ENCODE results near the gene SH2D5. TPM values are rescaled to one million over a fixed set of nuclear protein-coding genes. Genes with fewer than 3 reads are reported as not detected.

Gene SH2D5
- total RNA-seq, 2 experiments from 2014 or later: 0.68 TPM; not detected in 1

DNA sequence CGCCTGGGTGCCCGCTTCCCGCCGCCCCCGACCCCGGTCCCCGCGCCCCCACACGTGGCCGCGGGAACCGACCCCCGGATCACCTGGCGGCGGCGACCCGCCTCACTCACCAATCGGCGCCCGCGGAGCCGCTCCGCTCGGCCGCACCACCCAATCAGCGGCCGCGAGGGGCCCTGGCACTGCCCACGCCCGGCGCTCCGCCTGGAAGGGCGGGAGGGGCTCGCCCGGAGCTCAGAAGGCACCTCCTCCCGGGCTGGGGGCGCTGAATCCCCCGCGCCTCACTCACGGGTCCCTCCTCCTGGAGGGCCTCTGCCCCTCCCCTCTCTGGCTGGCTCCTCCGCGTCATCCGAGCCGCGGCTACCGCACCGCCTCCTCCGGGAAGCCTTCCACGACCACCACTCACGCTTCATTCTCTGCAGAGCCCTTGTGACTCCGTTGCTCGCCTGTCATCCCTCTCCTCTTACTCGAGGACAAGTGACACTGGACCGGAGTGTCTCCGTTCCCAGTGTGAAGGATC is 374 bp downstream of the SH2D5 start:
- DNase-seq (ENCODE audit: low spot score): peak; percentile 67
- intact Hi-C loops (cut with micrococcal nuclease; ENCODE audit: unreplicated experiment): loop anchor here (2.0 kb wide), 1 partner anchor 35 kb away; no protein-coding TSS in a partner anchor

DNA sequence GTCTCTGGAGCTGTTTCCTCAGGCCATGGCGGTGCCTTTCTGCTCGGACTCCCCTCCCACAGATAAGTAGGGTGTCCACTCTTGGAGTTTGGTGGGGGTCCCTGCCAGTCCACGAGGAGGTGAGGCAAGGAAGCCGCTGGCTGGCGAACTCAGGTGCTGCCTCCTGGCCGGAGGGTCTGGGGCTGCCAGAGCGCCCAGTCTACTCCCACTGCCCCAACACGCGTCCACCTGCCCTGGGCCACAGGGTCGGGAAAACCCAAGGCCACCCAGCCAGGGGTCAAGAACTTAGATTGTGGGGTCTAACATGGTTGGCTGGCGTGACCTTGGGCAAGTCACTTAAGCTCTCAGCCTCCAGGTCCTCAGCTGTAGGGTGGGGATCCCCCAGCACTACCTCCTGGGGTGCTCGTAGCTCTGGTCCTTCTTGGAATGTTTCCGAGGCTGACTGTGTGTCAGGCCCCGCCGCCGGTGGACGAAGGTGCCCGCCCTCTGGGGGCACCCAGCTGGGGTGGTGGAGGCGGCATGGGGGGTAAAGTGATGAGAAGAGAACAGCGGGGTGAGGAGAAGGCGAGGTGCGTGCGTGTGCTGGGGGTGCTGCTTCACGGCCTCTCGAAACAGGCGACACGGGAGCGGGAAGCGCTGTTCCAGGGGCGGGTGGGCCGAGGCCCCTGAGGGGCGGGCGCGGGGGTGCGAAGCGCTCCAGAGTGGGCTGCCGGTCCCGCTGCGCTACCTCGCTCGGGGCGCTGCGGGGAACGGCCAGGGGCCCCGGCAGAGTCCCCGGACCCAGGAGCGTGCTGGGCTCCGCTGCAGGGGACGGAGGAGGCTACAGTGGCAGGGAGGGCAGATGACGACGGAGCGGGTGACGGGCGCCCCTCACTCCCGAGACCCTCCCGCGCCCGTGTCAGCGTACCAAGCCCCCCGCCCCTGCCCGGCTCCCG is 1.2 kb downstream of the SH2D5 start:
- CTCF ChIA-PET (ENCODE audit: unreplicated experiment): no interaction called here
- no TSS peak for BruUV-seq (replicated peaks)
- Histone ChIP-seq H3K9me3 (ENCODE audit: low read length) (no peaks in the 10 kb centered on the region), H3K27ac (ENCODE audit: low read depth, low read length, poor library complexity, severe bottlenecking) (no peak overlapping the region), H4K20me1 (ENCODE audit: insufficient read depth, low read length) (no peaks in the 10 kb centered on the region), H2AFZ (ENCODE audit: low read length) (no peak overlapping the region; the same call in 1 of the 2 replicates), H3K9me2 (ENCODE audit: insufficient read depth, low read length) (no peaks in the 10 kb centered on the region), H3K4me3 (ENCODE audit: low read depth, low read length, poor library complexity, severe bottlenecking) (peak overlapping the region; percentile 67), H3K4me1 (ENCODE audit: insufficient read depth, low read length, poor library complexity, severe bottlenecking) (peaks cover 14% of the 10 kb centered on the region), H3K36me3 (ENCODE audit: insufficient read depth, low read length) (no peaks in the 10 kb centered on the region), H3K4me2 (ENCODE audit: low read length) (peak overlapping the region; percentile 63), H3K79me2 (ENCODE audit: insufficient read depth, low read depth, low read length) (no peaks in the 10 kb centered on the region)
- TF ChIP-seq EZH2phosphoT487 (IDR thresholded peaks at IDR 0.05; ENCODE audit: borderline replicate concordance, low read depth, low read length) (no peak), CTCF (conservative IDR thresholded peaks at IDR 0.05; ENCODE audit: low read length) (no peak)
- POLR2A ChIA-PET: interaction anchor here (0.6 kb wide), 1 partner anchor 179 kb away, joined by 3 read pairs; the partner anchor contains the start of gene FAM43B
- intact Hi-C loops (cut with micrococcal nuclease; ENCODE audit: unreplicated experiment): no loop called here
- no peak for DNase-seq (ENCODE audit: low spot score)

More for the DNA sequence above, 374 bp downstream of the SH2D5 start:
- H3K9me3 ChIP-seq (ENCODE audit: low read length): no peaks in the 10 kb centered on the region
- H3K27ac ChIP-seq (ENCODE audit: low read depth, low read length, poor library complexity, severe bottlenecking): no peak overlapping the region
- H3K4me2 ChIP-seq (ENCODE audit: low read length): peak overlapping the region; percentile 63
- no peaks in the 10 kb centered on the region for H3K79me2 ChIP-seq (ENCODE audit: insufficient read depth, low read depth, low read length)
- ChIA-PET POLR2A (no interaction called here), CTCF (ENCODE audit: unreplicated experiment) (no interaction called here)
- TF ChIP-seq CTCF (conservative IDR thresholded peaks at IDR 0.05; ENCODE audit: low read length) (no peak), EZH2phosphoT487 (IDR thresholded peaks at IDR 0.05; ENCODE audit: borderline replicate concordance, low read depth, low read length) (no peak)
- H3K4me1 ChIP-seq (ENCODE audit: insufficient read depth, low read length, poor library complexity, severe bottlenecking): peaks cover 14% of the 10 kb centered on the region
- peak overlapping the region; percentile 0; the same call in 1 of the 2 replicates for H2AFZ ChIP-seq (ENCODE audit: low read length)
- peak overlapping the region; percentile 67 for H3K4me3 ChIP-seq (ENCODE audit: low read depth, low read length, poor library complexity, severe bottlenecking)
- H3K36me3 ChIP-seq (ENCODE audit: insufficient read depth, low read length): peaks cover 2% of the 10 kb centered on the region; the same call in 1 of the 2 replicates
- BruUV-seq (replicated peaks): no TSS peak
- H4K20me1 ChIP-seq (ENCODE audit: insufficient read depth, low read length): no peaks in the 10 kb centered on the region
- no peaks in the 10 kb centered on the region for H3K9me2 ChIP-seq (ENCODE audit: insufficient read depth, low read length)

GRCh38 chr1:20730690-20731056 is 1.8 kb downstream of the SH2D5 start:
- peaks cover 14% of the 10 kb centered on the region for H3K4me1 ChIP-seq (ENCODE audit: insufficient read depth, low read length, poor library complexity, severe bottlenecking)
- no peak overlapping the region for H3K4me2 ChIP-seq (ENCODE audit: low read length)

More at GRCh38 chr1:20730690-20731056, 1.8 kb downstream of the SH2D5 start:
- no peak overlapping the region for H2AFZ ChIP-seq (ENCODE audit: low read length)
- H3K4me3 ChIP-seq (ENCODE audit: low read depth, low read length, poor library complexity, severe bottlenecking): no peak overlapping the region
- DNase-seq (ENCODE audit: low spot score): no peak
- no TSS peak for BruUV-seq (replicated peaks)
- H3K9me3 ChIP-seq (ENCODE audit: low read length): no peaks in the 10 kb centered on the region
- no peaks in the 10 kb centered on the region for H3K36me3 ChIP-seq (ENCODE audit: insufficient read depth, low read length)
- intact Hi-C loops (cut with micrococcal nuclease; ENCODE audit: unreplicated experiment): no loop called here
- no peaks in the 10 kb centered on the region for H3K79me2 ChIP-seq (ENCODE audit: insufficient read depth, low read depth, low read length)
- no peak overlapping the region for H3K27ac ChIP-seq (ENCODE audit: low read depth, low read length, poor library complexity, severe bottlenecking)
- no peak for TF ChIP-seq EZH2phosphoT487 (IDR thresholded peaks at IDR 0.05; ENCODE audit: borderline replicate concordance, low read depth, low read length)
- TF ChIP-seq CTCF (conservative IDR thresholded peaks at IDR 0.05; ENCODE audit: low read length): no peak
- POLR2A ChIA-PET: no interaction called here
- CTCF ChIA-PET (ENCODE audit: unreplicated experiment): no interaction called here
- no peaks in the 10 kb centered on the region for H3K9me2 ChIP-seq (ENCODE audit: insufficient read depth, low read length)
- H4K20me1 ChIP-seq (ENCODE audit: insufficient read depth, low read length): no peaks in the 10 kb centered on the region

All from OCI-LY7 (cell line).